Spleen (tissue), 7 donors: Measurements from ENCODE around the gene NHP2.

ENCODE experiments used
- POLR2A ChIP-seq, 3 donors: fragments of 450-650 bp; IDR thresholded peaks; one replicate each; pipeline ENCODE4 v1.5.1; 2017; ENCODE audit warnings: antibody characterized with exemption in 3 of 3, mild to moderate bottlenecking in 1 of 3
- POLR2AphosphoS5 ChIP-seq, 3 donors: sonication (generic); formaldehyde crosslinking; IDR thresholded peaks; one replicate each; pipeline ENCODE4 v1.5.1; 2017; ENCODE audit warnings: antibody characterized with exemption in 3 of 3
- TF ChIP-seq, protein P1 (sequence below), 11 experiments: fragments of 200-600 bp in 7 of 11; fragments of 450-650 bp in 4 of 11; sonication (generic) in 4 of 11; IDR thresholded peaks in 8 of 11; conservative IDR thresholded peaks in 3 of 11; 1 replicate in 7 of 11; 2 replicates in 4 of 11; pipeline versions ENCODE4 v1.4.0 to v1.8.0; 2016 to 2021; ENCODE audit warnings: antibody characterized with exemption in 11 of 11, inconsistent platforms in 4 of 11, mild to moderate bottlenecking in 1 of 11
- donor health status: DM: no; HTN: no; CAD: no; lungs with moderate emphysema.
- donor health status: DM: no; HTN: no; CAD: no.
- donor health status: DM: no; HTN: no; CAD: no.

DNA sequence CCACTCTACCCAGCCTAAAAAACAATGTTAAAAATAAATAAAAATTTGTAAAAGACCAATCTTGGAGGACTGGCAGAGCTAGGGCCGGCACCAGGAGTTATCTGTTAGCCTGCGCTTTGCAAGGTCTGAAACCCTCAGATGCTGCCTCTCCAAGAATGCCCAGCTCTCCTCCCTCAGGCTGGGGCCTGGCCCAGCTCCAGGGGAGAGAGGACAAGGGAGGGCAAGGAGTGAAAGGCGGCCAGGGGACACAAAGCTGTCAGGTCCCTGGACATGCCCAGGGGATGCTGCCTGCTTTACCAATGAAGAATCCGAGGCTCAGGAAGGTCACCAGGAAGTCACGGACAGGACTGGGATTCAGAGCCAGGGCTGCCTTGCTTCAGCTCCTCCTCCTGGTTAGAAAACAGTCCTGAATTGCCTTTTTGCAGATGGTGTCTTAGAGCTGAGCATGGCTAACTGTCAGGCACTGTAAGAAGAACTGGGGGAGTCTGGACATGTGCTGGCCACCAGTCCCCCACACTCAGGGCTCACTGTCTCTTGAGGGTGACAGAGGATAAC is 45.9 kb downstream of the NHP2 start:
- TF ChIP-seq POLR2A (IDR thresholded peaks at IDR 0.05) (no peak), POLR2AphosphoS5 (IDR thresholded peaks at IDR 0.05) (no peak)
- TF ChIP-seq, protein P1, sequence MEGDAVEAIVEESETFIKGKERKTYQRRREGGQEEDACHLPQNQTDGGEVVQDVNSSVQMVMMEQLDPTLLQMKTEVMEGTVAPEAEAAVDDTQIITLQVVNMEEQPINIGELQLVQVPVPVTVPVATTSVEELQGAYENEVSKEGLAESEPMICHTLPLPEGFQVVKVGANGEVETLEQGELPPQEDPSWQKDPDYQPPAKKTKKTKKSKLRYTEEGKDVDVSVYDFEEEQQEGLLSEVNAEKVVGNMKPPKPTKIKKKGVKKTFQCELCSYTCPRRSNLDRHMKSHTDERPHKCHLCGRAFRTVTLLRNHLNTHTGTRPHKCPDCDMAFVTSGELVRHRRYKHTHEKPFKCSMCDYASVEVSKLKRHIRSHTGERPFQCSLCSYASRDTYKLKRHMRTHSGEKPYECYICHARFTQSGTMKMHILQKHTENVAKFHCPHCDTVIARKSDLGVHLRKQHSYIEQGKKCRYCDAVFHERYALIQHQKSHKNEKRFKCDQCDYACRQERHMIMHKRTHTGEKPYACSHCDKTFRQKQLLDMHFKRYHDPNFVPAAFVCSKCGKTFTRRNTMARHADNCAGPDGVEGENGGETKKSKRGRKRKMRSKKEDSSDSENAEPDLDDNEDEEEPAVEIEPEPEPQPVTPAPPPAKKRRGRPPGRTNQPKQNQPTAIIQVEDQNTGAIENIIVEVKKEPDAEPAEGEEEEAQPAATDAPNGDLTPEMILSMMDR (IDR thresholded peaks at IDR 0.05 in 8 of 11, conservative IDR thresholded peaks at IDR 0.05 in 3 of 11) = no peak
